ENCODE data around the gene DEFB110. TPM values are rescaled to one million over a fixed set of nuclear protein-coding genes. Genes with fewer than 3 reads are reported as not detected.
A peak's percentile ranks its signal among the peaks of the same experiment; 100 is the strongest.

The DEFB110 gene
- total RNA-seq (not detected), polyA plus RNA-seq (not detected)
- long read RNA-seq, donor 1 = 0 reads
- long read RNA-seq, donor 2 = 0 reads
- long read RNA-seq, donor 3 = 0 reads
- long read RNA-seq, donor 4 = 0 reads

DNA sequence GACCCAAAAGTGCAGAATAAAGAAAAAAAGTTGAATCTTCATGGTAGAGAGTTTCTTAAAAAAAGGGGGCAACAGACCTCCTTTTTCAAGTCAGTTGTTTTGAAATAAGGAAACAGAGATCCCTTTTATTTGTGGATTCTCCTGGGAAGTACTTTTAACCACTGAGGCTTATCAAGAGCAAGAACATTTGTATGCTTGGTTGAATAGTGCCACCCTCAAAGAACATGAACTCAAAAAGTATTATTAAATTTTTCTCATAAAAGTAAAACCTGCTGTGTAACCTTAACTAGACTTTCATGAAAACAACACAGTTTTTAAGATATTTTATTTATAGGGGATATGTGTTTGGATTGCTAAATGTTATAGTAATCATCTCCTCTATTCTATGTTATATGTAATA, at the start of gene DEFB110:
DEFB110 (minus strand) TSS at position 101 of the 400 bp plus-strand sequence; CDS start at position 42, 59 bp downstream.
- H3K27ac ChIP-seq (ENCODE audit: low read length) = no peak within 1 kb of the TSS
- intact Hi-C loops (cut with DNase I) = no loop called here
- no peak within 1 kb of the TSS for H3K4me3 ChIP-seq (ENCODE audit: low read length)
- ATAC-seq (no peak), DNase-seq (no peak)
- no peaks in the 10 kb centered on the region for H3K9me3 ChIP-seq (ENCODE audit: control insufficient read depth, low read length)
- H3K4me1 ChIP-seq (ENCODE audit: control insufficient read depth, insufficient read depth, low read length) = no peaks in the 10 kb centered on the region
- H3K27me3 ChIP-seq (ENCODE audit: control insufficient read depth, insufficient read depth) = no peaks in the 10 kb centered on the region

GRCh38 chr6:50070101-50070500, 48.3 kb upstream of the DEFB110 start:
- ATAC-seq = no peak
- H3K4me3 ChIP-seq (ENCODE audit: low read length) = no peak overlapping the region
- no peaks in the 10 kb centered on the region for H3K9me3 ChIP-seq (ENCODE audit: control insufficient read depth, low read length)
- no peak for DNase-seq
- intact Hi-C loops (cut with DNase I) = no loop called here
- no peaks in the 10 kb centered on the region for H3K27me3 ChIP-seq (ENCODE audit: control insufficient read depth, insufficient read depth)
- WGBS = 68% methylated on average over 2 of the region's 2 CpGs
- no peaks in the 10 kb centered on the region for H3K4me1 ChIP-seq (ENCODE audit: control insufficient read depth, insufficient read depth, low read length)
- no peak overlapping the region for H3K27ac ChIP-seq (ENCODE audit: low read length)

DNA sequence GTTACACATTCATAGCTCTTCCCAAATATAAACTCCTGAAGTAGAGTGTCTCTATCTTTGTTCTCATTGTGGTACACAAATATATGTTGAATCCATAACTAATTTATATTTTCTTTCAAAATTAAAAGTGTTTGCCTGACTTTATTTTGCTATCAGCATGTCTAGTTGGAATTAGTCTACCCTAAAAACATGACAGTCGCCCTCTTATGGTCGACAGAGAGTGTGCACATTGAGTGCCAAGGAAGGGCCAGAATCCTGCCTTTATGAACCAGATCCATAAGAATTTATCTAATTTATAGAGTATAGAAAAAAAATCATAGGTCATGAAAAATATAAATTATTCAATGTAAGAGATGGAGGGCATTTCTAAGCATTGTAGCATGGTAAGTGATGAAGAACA, 40.3 kb upstream of the DEFB110 start:
- H3K4me3 ChIP-seq (ENCODE audit: low read length) = no peak overlapping the region
- H3K9me3 ChIP-seq (ENCODE audit: control insufficient read depth, low read length) = no peaks in the 10 kb centered on the region
- intact Hi-C loops (cut with DNase I) = no loop called here
- ATAC-seq (no peak), DNase-seq (no peak)
- no peaks in the 10 kb centered on the region for H3K27me3 ChIP-seq (ENCODE audit: control insufficient read depth, insufficient read depth)
- no peak overlapping the region for H3K27ac ChIP-seq (ENCODE audit: low read length)
- H3K4me1 ChIP-seq (ENCODE audit: control insufficient read depth, insufficient read depth, low read length) = no peaks in the 10 kb centered on the region
- WGBS = 10% methylated on average over 2 of the region's 2 CpGs

DNA sequence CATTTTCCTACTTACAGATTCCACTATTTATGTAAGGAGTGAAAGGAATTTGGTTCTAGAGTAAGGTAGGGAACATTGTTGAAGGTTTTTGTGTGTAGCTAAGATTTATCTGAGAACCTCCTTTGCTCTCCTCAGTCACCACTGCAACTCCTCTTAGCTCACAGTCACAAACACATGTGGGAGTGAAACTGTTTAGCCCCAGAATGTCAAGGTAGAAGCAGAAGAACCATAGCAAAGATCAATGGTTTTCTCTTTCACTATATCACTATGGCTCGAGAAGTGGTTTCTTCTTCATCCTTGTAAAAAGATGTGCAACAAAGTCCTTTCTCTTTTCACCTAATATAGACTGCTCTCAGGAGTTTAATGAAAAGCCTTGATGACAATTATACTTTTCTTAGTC, 34.4 kb upstream of the DEFB110 start:
- H3K4me3 ChIP-seq (ENCODE audit: low read length) = no peak overlapping the region
- ATAC-seq (no peak), DNase-seq (no peak)
- H3K4me1 ChIP-seq (ENCODE audit: control insufficient read depth, insufficient read depth, low read length) = no peaks in the 10 kb centered on the region
- H3K27ac ChIP-seq (ENCODE audit: low read length) = no peak overlapping the region
- no peaks in the 10 kb centered on the region for H3K27me3 ChIP-seq (ENCODE audit: control insufficient read depth, insufficient read depth)
- no peaks in the 10 kb centered on the region for H3K9me3 ChIP-seq (ENCODE audit: control insufficient read depth, low read length)
- intact Hi-C loops (cut with DNase I) = no loop called here
- 70% methylated on average over 1 of the region's 1 CpG for WGBS

- H3K9me3 ChIP-seq (ENCODE audit: control insufficient read depth, low read length) = no peaks in the 10 kb centered on the region
- ATAC-seq = no peak
- H3K27ac ChIP-seq (ENCODE audit: low read length) = no peak within 1 kb of the TSS
- no peak for DNase-seq
- no peaks in the 10 kb centered on the region for H3K4me1 ChIP-seq (ENCODE audit: control insufficient read depth, insufficient read depth, low read length)
- no peaks in the 10 kb centered on the region for H3K27me3 ChIP-seq (ENCODE audit: control insufficient read depth, insufficient read depth)
- intact Hi-C loops (cut with DNase I) = no loop called here
- no peak within 1 kb of the TSS for H3K4me3 ChIP-seq (ENCODE audit: low read length)
- 71% methylated on average over 1 of the region's 1 CpG for WGBS
These were observed 28.0 kb upstream of the DEFB110 start, which contains the start of gene DEFB112 for GRCh38 chr6:50049829-50050228. Gene DEFB112, minus strand, starts transcription at chr6:50049929. Its CDS starts 60 bp downstream, at chr6:50049869.

DNA sequence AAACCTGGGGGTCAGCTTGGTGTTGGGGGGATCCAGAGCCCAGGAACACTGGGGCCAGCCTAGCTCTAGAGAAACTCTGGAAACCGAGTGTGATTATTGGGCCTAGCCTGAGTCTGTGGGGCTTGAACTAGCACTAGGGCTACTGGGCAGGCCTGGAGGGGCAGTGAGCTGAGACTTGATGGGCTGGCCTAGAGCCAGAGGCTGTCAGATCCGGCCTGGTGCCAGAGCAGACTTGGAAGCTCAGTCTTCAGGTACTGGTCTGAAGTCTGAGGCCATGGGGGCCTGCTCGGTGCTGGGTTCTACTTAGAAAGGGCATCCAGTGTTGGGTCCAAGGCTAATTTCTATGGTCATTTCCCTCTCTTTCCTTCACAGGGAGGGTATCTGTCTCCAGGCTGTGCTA, 25.2 kb upstream of the DEFB110 start:
- intact Hi-C loops (cut with DNase I) = no loop called here
- no peak overlapping the region for H3K4me3 ChIP-seq (ENCODE audit: low read length)
- no peaks in the 10 kb centered on the region for H3K4me1 ChIP-seq (ENCODE audit: control insufficient read depth, insufficient read depth, low read length)
- no peak overlapping the region for H3K27ac ChIP-seq (ENCODE audit: low read length)
- no peaks in the 10 kb centered on the region for H3K27me3 ChIP-seq (ENCODE audit: control insufficient read depth, insufficient read depth)
- DNase-seq = no peak
- no peak for ATAC-seq
- 66% methylated on average over 3 of the region's 3 CpGs for WGBS
- H3K9me3 ChIP-seq (ENCODE audit: control insufficient read depth, low read length) = no peaks in the 10 kb centered on the region

GRCh38 chr6:50030777-50031562, 9.2 kb upstream of the DEFB110 start:
- DNase-seq (no peak), ATAC-seq (no peak)
- WGBS = 43% methylated on average over 18 of the region's 18 CpGs
- no peak overlapping the region for H3K4me3 ChIP-seq (ENCODE audit: low read length)
- H3K9me3 ChIP-seq (ENCODE audit: control insufficient read depth, low read length) = no peaks in the 10 kb centered on the region
- no peak overlapping the region for H3K27ac ChIP-seq (ENCODE audit: low read length)
- intact Hi-C loops (cut with DNase I) = no loop called here
- H3K27me3 ChIP-seq (ENCODE audit: control insufficient read depth, insufficient read depth) = no peaks in the 10 kb centered on the region
- H3K4me1 ChIP-seq (ENCODE audit: control insufficient read depth, insufficient read depth, low read length) = no peaks in the 10 kb centered on the region

DNA sequence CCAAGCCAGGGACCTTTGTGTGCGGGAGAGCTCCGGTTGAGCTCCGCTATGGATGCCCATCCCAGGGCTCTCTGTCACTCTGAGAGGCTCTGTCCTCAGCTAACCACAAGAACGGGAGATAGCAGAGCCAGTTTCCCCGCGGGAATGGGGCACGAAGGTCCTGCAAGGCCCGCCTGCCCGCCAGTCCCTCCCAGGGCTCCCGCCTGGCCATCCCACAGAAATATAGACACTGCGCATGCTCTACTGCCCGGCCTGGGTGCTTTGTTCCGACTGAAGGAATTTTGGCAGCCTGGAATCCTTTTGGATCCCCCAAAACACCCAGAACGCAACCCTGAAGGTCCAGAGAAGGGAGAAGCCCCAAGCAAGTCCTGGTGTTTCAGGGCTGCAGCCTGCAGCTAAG, 8.6 kb upstream of the DEFB110 start:
- Histone ChIP-seq H3K27me3 (ENCODE audit: control insufficient read depth, insufficient read depth) (no peaks in the 10 kb centered on the region), H3K4me3 (ENCODE audit: low read length) (no peak overlapping the region), H3K4me1 (ENCODE audit: control insufficient read depth, insufficient read depth, low read length) (no peaks in the 10 kb centered on the region), H3K9me3 (ENCODE audit: control insufficient read depth, low read length) (no peaks in the 10 kb centered on the region), H3K27ac (ENCODE audit: low read length) (no peak overlapping the region)
- intact Hi-C loops (cut with DNase I) = no loop called here
- ATAC-seq (peak in 1 of 2 donors; percentile 19), DNase-seq (no peak)
- 83% methylated on average over 14 of the region's 14 CpGs for WGBS

DNA sequence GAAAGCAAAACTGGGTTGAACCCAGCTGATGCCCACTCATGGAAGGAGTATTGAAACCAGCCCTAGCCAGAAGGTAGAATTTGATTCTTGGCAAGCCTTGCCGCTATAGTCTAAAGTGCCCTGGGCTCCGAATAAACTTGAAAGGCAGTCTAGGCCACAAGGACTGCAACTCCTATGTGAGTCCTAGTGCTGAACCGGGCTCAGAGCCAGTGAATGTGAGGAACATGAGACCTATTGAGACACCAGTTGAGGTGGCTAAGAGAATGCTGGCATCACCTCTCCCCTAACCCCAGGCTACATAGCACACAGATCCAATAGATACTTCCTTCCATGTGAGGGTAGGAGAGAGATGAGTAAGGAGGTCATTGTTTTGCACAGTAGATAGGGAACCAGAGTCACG, 3.5 kb upstream of the DEFB110 start:
- H3K27ac ChIP-seq (ENCODE audit: low read length) = no peak overlapping the region
- H3K27me3 ChIP-seq (ENCODE audit: control insufficient read depth, insufficient read depth) = no peaks in the 10 kb centered on the region
- no peaks in the 10 kb centered on the region for H3K4me1 ChIP-seq (ENCODE audit: control insufficient read depth, insufficient read depth, low read length)
- no peak for DNase-seq
- WGBS = 74% methylated on average over 4 of the region's 4 CpGs
- H3K4me3 ChIP-seq (ENCODE audit: low read length) = no peak overlapping the region
- intact Hi-C loops (cut with DNase I) = no loop called here
- H3K9me3 ChIP-seq (ENCODE audit: control insufficient read depth, low read length) = no peaks in the 10 kb centered on the region
- no peak for ATAC-seq

DNA sequence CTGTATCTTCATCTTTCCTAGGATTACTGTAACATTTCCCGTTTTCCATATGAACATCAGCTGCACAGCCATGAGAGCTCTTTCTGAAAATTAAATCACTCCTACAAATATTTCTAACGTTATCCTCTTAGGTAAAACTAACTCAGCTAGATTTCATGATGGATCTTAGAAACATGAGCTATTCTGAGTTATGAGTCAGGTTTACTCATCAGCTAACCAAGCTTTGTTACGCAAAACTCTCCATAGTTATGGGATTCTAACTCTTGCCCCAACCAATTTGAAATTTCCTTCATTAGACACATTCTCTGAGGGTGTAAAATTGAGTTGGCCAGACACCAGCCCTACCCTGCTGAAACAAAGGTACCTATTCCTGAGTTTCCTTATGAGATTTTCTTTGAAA, 14.0 kb downstream of the DEFB110 start:
- no peaks in the 10 kb centered on the region for H3K4me1 ChIP-seq (ENCODE audit: control insufficient read depth, insufficient read depth, low read length)
- DNase-seq (no peak), ATAC-seq (no peak)
- H3K4me3 ChIP-seq (ENCODE audit: low read length) = no peak overlapping the region
- intact Hi-C loops (cut with DNase I) = no loop called here
- 82% methylated on average over 3 of the region's 3 CpGs for WGBS
- H3K27me3 ChIP-seq (ENCODE audit: control insufficient read depth, insufficient read depth) = no peaks in the 10 kb centered on the region
- H3K9me3 ChIP-seq (ENCODE audit: control insufficient read depth, low read length) = no peaks in the 10 kb centered on the region
- H3K27ac ChIP-seq (ENCODE audit: low read length) = no peak overlapping the region

GRCh38 chr6:50003139-50003538, 18.7 kb downstream of the DEFB110 start:
- no peak overlapping the region for H3K27ac ChIP-seq (ENCODE audit: low read length)
- no peak overlapping the region for H3K4me3 ChIP-seq (ENCODE audit: low read length)
- H3K4me1 ChIP-seq (ENCODE audit: control insufficient read depth, insufficient read depth, low read length) = no peaks in the 10 kb centered on the region
- 57% methylated on average over 3 of the region's 3 CpGs for WGBS
- ATAC-seq (no peak), DNase-seq (no peak)
- intact Hi-C loops (cut with DNase I) = no loop called here
- no peaks in the 10 kb centered on the region for H3K27me3 ChIP-seq (ENCODE audit: control insufficient read depth, insufficient read depth)
- H3K9me3 ChIP-seq (ENCODE audit: control insufficient read depth, low read length) = no peaks in the 10 kb centered on the region

- no peak for DNase-seq
- no peaks in the 10 kb centered on the region for H3K9me3 ChIP-seq (ENCODE audit: control insufficient read depth, low read length)
- no peak overlapping the region for H3K27ac ChIP-seq (ENCODE audit: low read length)
- no peak overlapping the region for H3K4me3 ChIP-seq (ENCODE audit: low read length)
- no peak for ATAC-seq
- H3K4me1 ChIP-seq (ENCODE audit: control insufficient read depth, insufficient read depth, low read length) = no peaks in the 10 kb centered on the region
- H3K27me3 ChIP-seq (ENCODE audit: control insufficient read depth, insufficient read depth) = no peaks in the 10 kb centered on the region
- intact Hi-C loops (cut with DNase I) = no loop called here
These were observed 26.5 kb downstream of the DEFB110 start for GRCh38 chr6:49995278-49995677.
